ENCODE measurements around the gene PALD1.

GRCh38 chr10:70535451-70535850 lies 56.9 kb downstream of the PALD1 start:
- TF ChIP-seq CTCF (IDR thresholded peaks at IDR 0.05; ENCODE audit: insufficient read depth, low read length) (no peak), REST (IDR thresholded peaks at IDR 0.05; ENCODE audit: insufficient replicate concordance, low read depth) (no peak)

Data from HL-60 (cell line).